Measurements from ENCODE around the gene KCNMA1. TPM values are rescaled to one million over a fixed set of nuclear protein-coding genes. Genes with fewer than 3 reads are reported as not detected.

KCNMA1 gene
- total RNA-seq, 1 experiment from 2014 or later = 0.70 TPM

DNA sequence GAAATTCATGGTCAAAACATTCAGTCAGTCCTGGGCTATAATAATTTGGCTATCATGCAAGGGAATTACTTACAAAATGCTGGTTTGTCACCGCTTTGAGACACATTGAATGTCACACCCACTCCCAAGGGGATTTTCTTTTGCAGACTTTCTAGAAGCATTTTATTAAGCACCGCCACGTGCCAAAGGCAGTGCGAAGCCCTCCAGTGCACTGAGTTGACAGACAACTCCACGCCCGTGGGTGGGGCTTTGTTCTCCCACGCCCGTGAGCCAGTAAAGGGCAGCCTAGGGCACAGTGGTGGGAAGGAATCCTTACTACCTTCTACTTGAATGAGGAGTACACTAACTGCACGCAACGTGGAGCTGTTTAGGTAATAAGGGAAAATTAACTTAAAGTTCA is 515.8 kb downstream of the KCNMA1 start:
- ChIA-PET POLR2A (ENCODE audit: unreplicated experiment) (no interaction called here), CTCF (no interaction called here)
- Histone ChIP-seq H3K4me3 (no peak overlapping the region), H3K27me3 (ENCODE audit: insufficient read depth, low read depth) (no peaks in the 10 kb centered on the region), H3K27ac (no peak overlapping the region), H3K4me2 (no peak overlapping the region), H3K79me2 (ENCODE audit: low read depth) (no peaks in the 10 kb centered on the region), H2AFZ (no peak overlapping the region), H3K9me3 (ENCODE audit: insufficient read depth, low read depth) (no peaks in the 10 kb centered on the region), H3F3A (ENCODE audit: insufficient read depth, low read depth) (no peaks in the 10 kb centered on the region), H3K9me2 (ENCODE audit: insufficient read depth) (no peaks in the 10 kb centered on the region), H3K4me1 (replicated peaks; ENCODE audit: insufficient read depth) (no peaks in the 10 kb centered on the region), H3K36me3 (ENCODE audit: low read depth) (no peaks in the 10 kb centered on the region), H4K20me1 (ENCODE audit: insufficient read depth) (no peaks in the 10 kb centered on the region)
- no peak for DNase-seq
- no TSS peak for BruUV-seq (replicated peaks)
- intact Hi-C loops (cut with micrococcal nuclease; ENCODE audit: unreplicated experiment) = no loop called here
- TF ChIP-seq EZH2 (IDR thresholded peaks at IDR 0.05; ENCODE audit: low read depth) = no peak
- TF ChIP-seq, protein P1, sequence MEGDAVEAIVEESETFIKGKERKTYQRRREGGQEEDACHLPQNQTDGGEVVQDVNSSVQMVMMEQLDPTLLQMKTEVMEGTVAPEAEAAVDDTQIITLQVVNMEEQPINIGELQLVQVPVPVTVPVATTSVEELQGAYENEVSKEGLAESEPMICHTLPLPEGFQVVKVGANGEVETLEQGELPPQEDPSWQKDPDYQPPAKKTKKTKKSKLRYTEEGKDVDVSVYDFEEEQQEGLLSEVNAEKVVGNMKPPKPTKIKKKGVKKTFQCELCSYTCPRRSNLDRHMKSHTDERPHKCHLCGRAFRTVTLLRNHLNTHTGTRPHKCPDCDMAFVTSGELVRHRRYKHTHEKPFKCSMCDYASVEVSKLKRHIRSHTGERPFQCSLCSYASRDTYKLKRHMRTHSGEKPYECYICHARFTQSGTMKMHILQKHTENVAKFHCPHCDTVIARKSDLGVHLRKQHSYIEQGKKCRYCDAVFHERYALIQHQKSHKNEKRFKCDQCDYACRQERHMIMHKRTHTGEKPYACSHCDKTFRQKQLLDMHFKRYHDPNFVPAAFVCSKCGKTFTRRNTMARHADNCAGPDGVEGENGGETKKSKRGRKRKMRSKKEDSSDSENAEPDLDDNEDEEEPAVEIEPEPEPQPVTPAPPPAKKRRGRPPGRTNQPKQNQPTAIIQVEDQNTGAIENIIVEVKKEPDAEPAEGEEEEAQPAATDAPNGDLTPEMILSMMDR (conservative IDR thresholded peaks at IDR 0.05) = no peak

DNA sequence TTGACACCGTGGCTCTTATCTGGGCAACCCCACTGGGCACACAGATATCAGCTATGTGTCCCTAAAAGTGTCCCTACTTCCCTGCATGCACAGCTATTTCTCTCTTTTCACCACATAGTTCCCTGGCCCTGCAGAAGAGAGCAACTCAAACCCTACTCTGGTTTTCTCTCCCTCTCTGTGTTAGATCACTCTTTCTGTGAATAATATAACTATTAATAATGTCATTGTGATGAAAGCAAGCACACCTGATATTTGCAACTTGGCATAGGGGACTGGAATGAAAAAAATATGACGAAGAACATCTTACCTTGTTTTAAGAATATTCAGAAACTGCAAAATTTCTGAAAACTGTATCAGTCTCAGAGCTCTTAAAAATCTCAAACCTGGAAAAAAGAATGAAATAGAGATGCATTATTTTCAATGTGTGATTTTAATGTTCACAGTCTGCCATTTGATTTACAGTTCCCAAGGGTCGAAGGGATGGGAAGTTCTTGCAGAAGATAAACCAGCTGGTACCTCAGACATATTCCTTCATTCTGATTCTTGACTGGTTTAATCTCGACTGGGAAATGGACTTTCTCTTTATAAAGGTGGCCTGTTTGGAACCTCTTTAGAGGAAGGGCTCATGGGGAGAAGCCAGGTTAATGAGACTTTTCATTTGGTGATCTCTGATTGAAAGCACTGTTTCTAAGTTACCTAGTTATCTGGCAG is 516.8 kb downstream of the KCNMA1 start:
- Histone ChIP-seq H3K9me3 (ENCODE audit: insufficient read depth, low read depth) (no peaks in the 10 kb centered on the region), H3K4me3 (no peak overlapping the region), H3K4me2 (no peak overlapping the region), H3K79me2 (ENCODE audit: low read depth) (no peaks in the 10 kb centered on the region), H3K9me2 (ENCODE audit: insufficient read depth) (no peaks in the 10 kb centered on the region), H4K20me1 (ENCODE audit: insufficient read depth) (no peaks in the 10 kb centered on the region), H3F3A (ENCODE audit: insufficient read depth, low read depth) (no peaks in the 10 kb centered on the region), H2AFZ (no peak overlapping the region), H3K36me3 (ENCODE audit: low read depth) (no peaks in the 10 kb centered on the region), H3K4me1 (replicated peaks; ENCODE audit: insufficient read depth) (no peaks in the 10 kb centered on the region), H3K27me3 (ENCODE audit: insufficient read depth, low read depth) (no peaks in the 10 kb centered on the region), H3K27ac (no peak overlapping the region)
- TF ChIP-seq, protein P1 (conservative IDR thresholded peaks at IDR 0.05) = no peak
- intact Hi-C loops (cut with micrococcal nuclease; ENCODE audit: unreplicated experiment) = no loop called here
- POLR2A ChIA-PET (ENCODE audit: unreplicated experiment) = no interaction called here
- BruUV-seq (replicated peaks) = no TSS peak
- CTCF ChIA-PET = no interaction called here
- DNase-seq = no peak

DNA sequence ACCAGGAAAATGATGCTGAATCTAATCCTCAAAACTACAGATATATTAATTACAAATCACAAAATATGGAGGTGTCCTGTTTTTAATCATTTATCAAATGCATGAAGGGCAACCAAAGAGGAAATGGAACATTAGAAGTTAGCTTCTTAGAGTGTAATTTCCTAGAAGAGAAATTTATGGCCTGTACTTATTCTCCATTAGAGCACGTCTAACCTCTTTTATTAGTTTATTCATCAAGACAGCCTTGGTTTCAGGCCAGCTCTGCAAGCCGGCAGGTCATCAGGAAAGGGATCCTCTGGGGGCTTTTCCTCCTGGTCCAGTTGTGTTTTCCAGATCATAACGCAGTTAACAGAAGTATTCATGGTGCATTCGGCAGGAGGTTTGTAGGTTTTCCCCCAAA is 517.6 kb downstream of the KCNMA1 start:
- intact Hi-C loops (cut with micrococcal nuclease; ENCODE audit: unreplicated experiment) = no loop called here
- no peak for TF ChIP-seq EZH2 (IDR thresholded peaks at IDR 0.05; ENCODE audit: low read depth)
- TF ChIP-seq, protein P1 (conservative IDR thresholded peaks at IDR 0.05) = no peak
- POLR2A ChIA-PET (ENCODE audit: unreplicated experiment) = no interaction called here

More for the DNA sequence above, 517.6 kb downstream of the KCNMA1 start:
- H3K27me3 ChIP-seq (ENCODE audit: insufficient read depth, low read depth) = no peaks in the 10 kb centered on the region
- no peaks in the 10 kb centered on the region for H3K9me3 ChIP-seq (ENCODE audit: insufficient read depth, low read depth)
- no peaks in the 10 kb centered on the region for H3K9me2 ChIP-seq (ENCODE audit: insufficient read depth)
- BruUV-seq (replicated peaks) = no TSS peak
- no peak overlapping the region for H3K4me2 ChIP-seq
- H4K20me1 ChIP-seq (ENCODE audit: insufficient read depth) = no peaks in the 10 kb centered on the region
- H2AFZ ChIP-seq = no peak overlapping the region
- no peak overlapping the region for H3K27ac ChIP-seq
- DNase-seq = no peak
- no peak overlapping the region for H3K4me3 ChIP-seq
- no peaks in the 10 kb centered on the region for H3K36me3 ChIP-seq (ENCODE audit: low read depth)
- CTCF ChIA-PET = no interaction called here
- no peaks in the 10 kb centered on the region for H3K4me1 ChIP-seq (replicated peaks; ENCODE audit: insufficient read depth)
- H3K79me2 ChIP-seq (ENCODE audit: low read depth) = no peaks in the 10 kb centered on the region
- H3F3A ChIP-seq (ENCODE audit: insufficient read depth, low read depth) = no peaks in the 10 kb centered on the region

Data from PC-9 (cell line).